ENCODE data around the gene RPS6KA5. TPM values are rescaled to one million over a fixed set of nuclear protein-coding genes. Genes with fewer than 3 reads are reported as not detected.

RPS6KA5 gene
- total and polyA plus RNA-seq, 9 of the 15 experiments (the other 6 are each of a cell fraction or from before 2014, with no cell fraction given), result 0.88 to 7.7 (median 4.7) TPM

- H3K4me1 ChIP-seq (replicated peaks in 1 of 2; ENCODE audit: control insufficient read depth in 2 of 2, insufficient read depth in 2 of 2, low read length in 2 of 2), result no peaks in the 10 kb centered on the region; a peak in 2 of 5 replicates
- no peaks in the 10 kb centered on the region for H3K9me1 ChIP-seq (ENCODE audit: control insufficient read depth, insufficient read depth, low read length)
- BruUV-seq (replicated peaks), result no TSS peak
- H3K27ac ChIP-seq (ENCODE audit: extremely low read depth, low read depth, low read length), result no peak overlapping the region
- H3K9ac ChIP-seq (ENCODE audit: insufficient read depth in 1 of 2, low read depth in 2 of 2, low read length in 2 of 2), result no peak overlapping the region
- ATAC-seq, result no peak
- no peaks in the 10 kb centered on the region for H3K27me3 ChIP-seq (ENCODE audit: control insufficient read depth in 2 of 2, insufficient read depth in 2 of 2, low read length in 2 of 2)
- no peak for FAIRE-seq
- POLR2A ChIA-PET, result no interaction called here
- in situ Hi-C loops (cut with MboI), result no loop called here
- DNase-seq (ENCODE audit: extremely low read depth in 1 of 4, low spot score in 3 of 4), result no peak
- no peak overlapping the region for H3K4me3 ChIP-seq
- CTCF ChIA-PET (ENCODE audit: low intra/inter-chr PET ratio), result no interaction called here
- H3K4me2 ChIP-seq (ENCODE audit: insufficient read depth, low read length), result no peak overlapping the region
- H2AFZ ChIP-seq (ENCODE audit: low read depth, low read length), result no peak overlapping the region
- no peaks in the 10 kb centered on the region for H3K79me2 ChIP-seq (ENCODE audit: control insufficient read depth, insufficient read depth, low read length)
- no peaks in the 10 kb centered on the region for H3K36me3 ChIP-seq (ENCODE audit: control insufficient read depth, insufficient read depth, low read length)
- no CpG with 5 or more reads among the region's 1 CpG for WGBS (ENCODE audit: insufficient coverage, low coverage, missing lambda C conversion rate)
- no peaks in the 10 kb centered on the region for H4K20me1 ChIP-seq (replicated peaks; ENCODE audit: control insufficient read depth, insufficient read depth, low read length)
- TF ChIP-seq SUPT5H (IDR thresholded peaks at IDR 0.05), result no peak
- TF ChIP-seq, protein P1, sequence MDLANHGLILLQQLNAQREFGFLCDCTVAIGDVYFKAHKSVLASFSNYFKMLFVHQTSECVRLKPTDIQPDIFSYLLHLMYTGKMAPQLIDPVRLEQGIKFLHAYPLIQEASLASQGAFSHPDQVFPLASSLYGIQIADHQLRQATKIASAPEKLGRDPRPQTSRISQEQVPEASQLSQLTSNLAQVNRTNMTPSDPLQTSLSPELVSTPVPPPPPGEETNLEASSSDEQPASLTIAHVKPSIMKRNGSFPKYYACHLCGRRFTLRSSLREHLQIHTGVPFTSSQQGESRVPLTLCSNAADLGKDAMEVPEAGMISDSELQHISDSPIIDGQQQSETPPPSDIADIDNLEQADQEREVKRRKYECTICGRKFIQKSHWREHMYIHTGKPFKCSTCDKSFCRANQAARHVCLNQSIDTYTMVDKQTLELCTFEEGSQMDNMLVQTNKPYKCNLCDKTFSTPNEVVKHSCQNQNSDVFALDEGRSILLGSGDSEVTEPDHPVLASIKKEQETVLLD (IDR thresholded peaks at IDR 0.05), result no peak
- TF ChIP-seq FUS (optimal IDR thresholded peaks at IDR 0.05; ENCODE audit: low read depth, low read length), result no peak
- no peak for TF ChIP-seq ELF2 (CRISPR knock-in tag; IDR thresholded peaks at IDR 0.05)
- no peak for TF ChIP-seq ZNF764 (CRISPR knock-in tag; IDR thresholded peaks at IDR 0.05; ENCODE audit: low read depth)
- TF ChIP-seq SPI1 (IDR thresholded peaks at IDR 0.05; ENCODE audit: borderline replicate concordance, low read depth, low read length), result no peak
- no peak for TF ChIP-seq ZNF445 (CRISPR knock-in tag; IDR thresholded peaks at IDR 0.05; ENCODE audit: low read depth)
- no peak for TF ChIP-seq ILK (tag; IDR thresholded peaks at IDR 0.05; ENCODE audit: borderline replicate concordance, low read depth)
- intact Hi-C loops (cut with micrococcal nuclease), result no loop called here
- no peaks in the 10 kb centered on the region for H3K9me3 ChIP-seq (replicated peaks; ENCODE audit: control insufficient read depth, insufficient read depth, low read depth, low read length)
Observed at GRCh38 chr14:90996967-90997366, 63.5 kb downstream of the RPS6KA5 start.
